HG03097 (cell line): Measurements from ENCODE around the gene TMEM150C.

ENCODE experiments used
- ATAC-seq: cut with Tn5 transposase; IDR thresholded peaks from one replicate; pipeline ENCODE4 v1.9.1; 2021; ENCODE audit not compliant: unreplicated experiment, low FRiP score

Gene TMEM150C

GRCh38 chr4:82519776-82520175 is 42.0 kb downstream of the TMEM150C start:
- ATAC-seq, result no peak

- no peak for ATAC-seq
Measured at GRCh38 chr4:82519072-82519471, 42.7 kb downstream of the TMEM150C start.

DNA sequence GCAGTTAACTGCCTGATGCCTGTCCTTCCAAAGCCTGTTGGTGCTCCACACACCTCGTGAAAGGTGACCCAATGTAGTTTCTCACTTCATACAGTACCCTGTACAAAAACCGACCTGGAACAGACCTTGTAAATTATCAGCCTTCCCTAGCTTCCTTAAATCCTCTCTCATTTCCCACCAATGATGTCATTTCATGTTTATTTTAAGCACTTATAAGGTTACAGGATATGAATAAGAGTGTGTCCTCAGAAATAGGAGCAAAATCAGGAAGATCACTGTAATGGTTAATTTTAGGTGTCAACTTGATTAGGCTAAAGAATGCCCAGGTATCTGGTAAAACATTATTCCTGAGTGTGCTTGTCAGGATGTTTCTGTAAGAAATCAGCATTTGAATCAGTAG is 44.7 kb downstream of the TMEM150C start:
- ATAC-seq, result no peak

DNA sequence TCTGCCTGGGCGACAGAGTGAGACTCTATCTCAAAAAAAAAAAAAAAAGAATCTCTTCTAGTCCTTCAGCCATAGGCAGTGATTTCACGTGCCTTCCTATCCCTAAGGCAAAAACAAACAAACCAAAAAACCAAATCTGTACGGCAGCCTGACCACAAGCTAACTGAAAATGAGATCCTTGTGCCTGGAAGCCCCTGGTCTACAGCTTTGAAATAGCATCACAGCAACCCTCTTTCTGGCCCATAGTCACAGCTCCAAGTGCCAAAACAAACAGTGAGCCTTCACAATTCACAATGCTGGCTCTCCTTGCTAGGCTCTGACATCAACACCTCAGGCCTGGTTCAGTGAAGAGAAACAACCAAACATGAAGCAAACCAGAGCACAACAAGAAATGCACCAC is 46.1 kb downstream of the TMEM150C start:
- ATAC-seq, result no peak

DNA sequence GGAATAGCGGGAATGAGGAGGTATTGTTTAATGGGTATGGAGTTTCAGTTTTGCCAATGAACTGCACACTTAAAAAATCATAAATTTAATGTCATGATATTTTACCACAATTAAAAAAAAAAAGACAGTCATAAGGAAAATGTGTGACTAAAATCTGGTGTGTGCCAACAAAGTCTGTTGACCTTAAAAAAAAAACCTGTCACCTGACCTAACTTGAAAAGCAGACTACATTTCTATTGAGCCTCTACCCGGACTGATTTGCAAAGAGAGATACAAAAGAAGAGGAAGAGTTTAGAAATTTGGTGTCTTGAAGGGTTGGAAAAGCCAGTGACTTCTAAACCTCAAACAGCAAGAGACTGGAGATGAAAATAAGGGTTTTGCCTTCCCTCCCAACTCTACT is 48.4 kb downstream of the TMEM150C start:
- ATAC-seq, result no peak

DNA sequence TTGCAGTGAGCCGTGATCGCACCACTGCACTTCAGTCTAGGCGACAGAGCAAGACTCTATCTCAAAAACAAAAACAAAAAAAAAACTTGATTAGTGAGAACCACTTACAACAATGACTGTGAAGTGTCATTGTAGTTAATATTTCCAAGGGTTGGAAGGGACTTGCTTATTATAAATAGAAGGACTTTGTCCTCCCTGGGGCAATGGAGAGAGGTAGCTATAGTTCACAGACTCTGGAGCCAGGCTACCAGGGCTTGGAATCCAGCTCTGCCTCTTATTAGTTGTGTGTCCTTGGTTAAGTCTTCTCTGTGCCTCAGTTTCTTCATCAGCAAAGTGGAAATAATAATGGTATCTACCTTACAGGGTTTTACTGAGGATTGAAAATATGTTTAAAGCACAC is 51.6 kb downstream of the TMEM150C start:
- ATAC-seq, result no peak

GRCh38 chr4:82508806-82509428 is 52.9 kb downstream of the TMEM150C start:
- ATAC-seq, result no peak

- no peak for ATAC-seq
Measured at GRCh38 chr4:82508011-82508410, 53.8 kb downstream of the TMEM150C start.

GRCh38 chr4:82501154-82501442 is 60.7 kb downstream of the TMEM150C start:
- no peak for ATAC-seq

GRCh38 chr4:82500435-82501153 is 61.2 kb downstream of the TMEM150C start:
- ATAC-seq, result no peak

DNA sequence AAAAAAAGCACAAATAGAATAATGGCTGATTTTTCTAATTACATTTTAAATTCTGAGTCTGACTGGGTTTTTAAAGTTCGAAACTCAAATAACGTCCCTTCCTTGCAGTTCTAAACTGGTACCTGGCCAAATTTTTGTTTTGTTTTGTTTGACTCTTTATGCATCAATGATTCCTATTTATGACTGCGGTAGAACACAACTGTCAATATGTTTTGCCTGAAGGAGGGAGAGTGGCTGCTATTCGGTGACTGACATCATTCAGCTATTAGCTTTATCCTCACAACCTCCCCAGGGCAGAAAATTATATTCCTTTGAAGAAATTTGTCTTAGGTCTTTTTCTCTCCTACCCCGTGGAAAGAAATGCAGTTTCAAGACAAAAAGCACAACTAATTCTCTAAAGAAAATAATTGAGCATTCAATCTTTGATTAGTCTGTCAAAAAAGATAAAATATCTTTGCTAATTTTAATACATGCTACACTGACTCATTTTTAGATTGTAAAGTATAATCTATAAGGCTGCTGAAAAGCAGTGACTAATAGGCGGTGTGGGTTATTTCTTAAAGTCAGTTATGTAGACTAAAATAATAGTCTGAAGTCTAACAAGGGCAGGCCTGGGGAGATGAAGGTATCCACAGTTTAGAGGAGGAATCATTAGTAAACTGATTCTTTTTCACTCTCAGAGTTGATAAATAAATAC is 61.9 kb downstream of the TMEM150C start:
- ATAC-seq, result no peak

DNA sequence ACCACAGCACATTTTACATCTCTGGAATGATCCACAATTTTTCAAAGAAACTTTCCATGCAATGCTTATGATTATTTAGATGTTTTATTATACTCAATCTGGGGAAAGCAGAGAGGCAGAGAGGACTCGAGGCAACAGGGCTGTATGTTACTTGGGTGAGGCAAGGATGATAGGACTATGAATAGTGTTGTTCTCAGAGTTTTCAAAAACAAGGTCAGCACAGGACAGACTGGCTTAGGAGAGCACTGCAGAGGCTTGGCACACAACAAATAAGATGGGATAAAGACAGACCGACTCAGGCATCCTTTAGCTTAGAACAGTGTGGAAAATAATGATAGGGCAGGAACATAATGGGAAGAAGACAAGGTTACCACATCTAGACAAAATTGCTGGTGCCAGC is 65.4 kb downstream of the TMEM150C start:
- no peak for ATAC-seq

DNA sequence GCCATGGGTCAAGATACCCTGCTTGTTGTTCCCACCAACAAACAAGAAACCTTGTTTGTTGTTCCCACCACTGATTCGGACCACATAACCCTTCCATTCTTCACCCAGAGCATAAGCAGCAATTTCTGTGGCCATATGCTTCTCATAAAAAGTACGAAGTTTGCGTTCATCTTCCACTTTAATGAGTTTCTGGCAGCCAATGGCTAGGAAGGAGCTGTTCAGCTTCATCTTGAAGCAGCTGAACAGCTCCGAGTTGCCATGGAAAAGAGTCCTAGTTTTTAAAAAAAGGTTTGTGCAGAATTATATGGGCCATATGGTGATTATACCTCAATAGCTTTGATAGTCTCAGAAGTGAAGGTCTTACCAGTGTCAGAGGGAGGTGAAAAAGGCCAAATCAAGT is 66.1 kb downstream of the TMEM150C start:
- ATAC-seq, result no peak

DNA sequence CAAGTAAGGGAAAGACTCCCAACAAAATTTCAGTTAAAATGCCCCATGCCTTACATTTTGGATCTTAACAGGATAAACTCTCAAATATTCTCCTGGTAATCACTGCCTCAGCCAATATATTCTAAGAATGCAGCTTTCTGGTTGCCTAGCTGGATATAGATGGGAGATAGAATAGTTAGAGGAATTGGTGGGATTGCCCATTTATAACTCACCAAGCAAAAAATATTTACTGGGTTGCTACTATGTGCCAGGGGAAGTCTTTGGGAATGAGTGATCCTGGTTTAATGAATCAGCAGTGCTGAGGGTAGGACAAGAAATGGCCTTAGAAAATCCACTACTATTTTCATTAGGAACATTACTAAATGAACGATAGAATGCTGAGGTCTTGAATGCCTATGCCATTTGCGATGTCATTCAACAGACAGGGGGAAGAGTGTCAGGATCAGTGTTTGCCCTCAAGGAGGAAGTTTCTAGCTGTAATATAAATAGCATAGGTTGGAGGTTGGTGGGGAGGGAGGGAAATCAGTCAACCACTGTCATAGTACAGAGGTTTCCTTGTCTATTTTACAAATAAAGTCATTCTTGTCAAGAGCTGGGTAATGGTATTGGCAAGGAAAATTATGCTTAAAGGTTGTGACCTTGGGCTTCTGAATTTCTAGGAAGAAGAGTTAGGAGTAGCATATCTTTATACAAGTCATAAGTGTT is 67.9 kb downstream of the TMEM150C start:
- ATAC-seq, result no peak

DNA sequence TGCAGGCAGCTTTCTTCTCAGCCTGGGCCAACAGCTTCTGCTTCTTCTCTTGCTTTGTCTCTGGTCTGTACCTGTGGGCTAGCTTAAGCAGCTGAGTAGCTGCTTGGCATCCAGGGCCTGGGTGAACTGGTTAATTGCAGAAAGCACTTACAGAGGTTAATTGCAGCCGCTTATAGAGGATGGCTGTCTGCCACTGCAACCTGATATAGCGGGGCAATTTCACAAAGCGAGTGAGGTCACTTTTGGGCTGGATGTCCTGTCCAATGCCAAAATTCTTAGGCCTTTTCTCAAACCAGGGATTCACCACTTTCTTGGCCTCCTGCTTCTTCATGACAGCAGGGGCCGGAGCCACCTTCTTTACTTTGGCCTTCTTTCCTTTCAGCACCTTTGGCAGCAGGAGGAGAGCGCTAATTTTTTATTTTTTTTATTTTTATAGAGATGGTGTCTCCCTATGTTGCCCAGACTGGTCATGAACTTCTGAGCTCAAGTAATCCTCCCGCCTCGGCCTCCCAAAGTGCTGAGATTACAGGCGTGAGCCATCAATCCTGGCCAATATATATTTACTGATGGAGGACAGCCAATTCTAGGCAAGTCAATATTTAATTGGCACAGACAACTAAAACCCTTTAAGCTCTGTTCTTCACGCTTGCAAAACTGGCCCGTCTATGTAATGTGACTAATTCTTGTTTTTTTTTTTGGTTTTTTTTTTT is 70.4 kb downstream of the TMEM150C start:
- ATAC-seq, result no peak

DNA sequence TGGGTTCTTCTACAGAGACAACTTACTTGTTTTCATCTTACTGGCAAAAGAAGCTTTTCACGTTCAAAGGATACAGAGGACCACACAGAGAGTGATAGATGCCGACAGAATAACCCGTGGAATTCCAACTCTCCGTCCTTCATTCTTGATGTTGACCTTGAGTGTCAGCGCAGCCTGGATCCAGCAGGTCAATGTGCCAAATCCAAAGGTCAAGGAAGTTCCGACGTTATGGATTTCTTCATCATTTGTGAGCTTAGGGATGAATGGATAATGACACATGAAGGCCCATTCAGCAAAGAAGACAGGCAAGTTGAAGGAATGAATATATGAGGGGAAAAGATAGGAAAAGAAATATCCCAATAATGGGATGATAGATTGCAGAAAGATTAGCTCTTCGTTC is 71.8 kb downstream of the TMEM150C start:
- no peak for ATAC-seq

DNA sequence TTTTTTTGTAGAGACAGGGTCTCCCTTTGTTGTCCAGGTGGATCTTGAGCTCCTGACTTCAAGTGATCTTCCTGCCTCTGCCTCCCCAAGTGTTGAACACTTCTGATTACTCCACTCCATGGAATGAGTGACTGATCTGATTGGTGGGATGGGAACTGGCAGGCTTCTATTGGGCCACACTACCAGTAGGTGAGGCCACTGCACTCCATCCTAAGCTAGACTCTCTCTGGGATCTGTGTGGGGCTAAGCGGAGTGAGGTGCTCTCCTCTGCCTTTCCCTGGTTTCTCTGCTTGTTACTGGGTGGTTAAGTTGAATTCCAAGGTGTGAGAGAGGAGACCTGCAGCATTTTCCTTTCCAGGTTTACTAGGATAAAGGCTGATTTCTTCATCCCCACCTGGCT is 72.7 kb downstream of the TMEM150C start:
- ATAC-seq, result no peak

- ATAC-seq, result no peak
Measured at GRCh38 chr4:82484996-82485783, 76.6 kb downstream of the TMEM150C start.

DNA sequence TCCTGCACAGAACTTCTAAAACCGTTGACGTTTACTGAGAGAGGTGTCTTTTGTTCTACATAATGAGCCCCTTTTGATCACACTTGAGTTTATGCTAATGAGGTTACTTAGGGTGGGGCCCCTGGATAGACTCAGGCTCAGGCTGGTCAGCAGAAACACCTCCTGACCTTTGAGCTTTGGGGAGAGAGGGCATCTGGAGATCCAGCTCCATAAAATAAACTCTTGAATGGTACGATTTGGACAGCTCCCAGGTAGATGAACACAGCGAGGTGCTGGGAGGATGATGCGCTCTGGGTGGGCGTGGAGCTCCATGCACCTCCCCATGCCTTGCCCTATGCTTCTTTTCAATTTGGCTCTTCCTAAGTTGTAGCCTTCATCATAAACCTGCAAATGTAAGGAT is 79.4 kb downstream of the TMEM150C start:
- ATAC-seq, result no peak

DNA sequence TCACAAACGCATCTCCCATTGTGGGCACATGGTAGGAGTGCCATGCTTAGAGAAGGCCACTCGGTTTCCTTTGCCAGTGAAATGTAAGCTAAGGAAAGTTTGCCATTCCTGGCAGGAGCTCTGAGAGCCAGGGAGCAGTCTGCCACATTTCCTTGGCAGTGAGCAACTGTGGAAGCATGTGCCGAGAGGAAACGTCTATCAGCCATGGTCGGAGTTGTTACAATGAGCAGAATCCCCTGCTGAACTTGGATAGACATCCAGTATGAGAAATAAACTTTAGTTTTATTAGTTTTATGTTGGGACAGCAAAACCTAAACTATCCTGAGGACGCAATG is 80.3 kb downstream of the TMEM150C start:
- no peak for ATAC-seq
